IMR-90 (cell line): Measurements from ENCODE around the gene CDK6. TPM values are rescaled to one million over a fixed set of nuclear protein-coding genes. Genes with fewer than 3 reads are reported as not detected.

Experiments used
- ATAC-seq: fragments of 200-7000 bp; cut with Tn5 transposase; 2 replicates; pipeline ENCODE4 v1.9.1; 2020; ENCODE audit warnings: low read depth, mild to moderate bottlenecking, moderate library complexity
- BruUV-seq: library from RNA; stranded (reverse); fragments of 400-500 nt; replicated peaks from 2 replicates; lab custom pipeline; 2021; lab: Mats Ljungman, UMichigan
- CTCF ChIA-PET: fragments of 300-600 bp; formaldehyde crosslinking; extraction: SDS; loops from one replicate; lab custom pipeline; 2021; ENCODE audit warnings: antibody characterized with exemption; lab: Yijun Ruan, JAX
- POLR2A ChIA-PET: fragments of 300-600 bp; sonication (Branson Sonifier 250); formaldehyde crosslinking; loops from one replicate; lab custom pipeline; 2022; ENCODE audit warnings: antibody characterized with exemption; ENCODE audit not compliant: unreplicated experiment; lab: Charles Lee
- DNase-seq: peaks from one replicate; pipeline ENCODE4 v3.0.0; 2013
- H2AFZ ChIP-seq: replicated peaks from 2 replicates; pipeline ENCODE3; 2013; ENCODE audit warnings: low read length, mild to moderate bottlenecking; ENCODE audit not compliant: poor library complexity
- H2AK5ac ChIP-seq: 2 replicates; pipeline ENCODE4 v1.6.1; 2013; ENCODE audit warnings: low read depth, low read length, inconsistent platforms
- H2AK9ac ChIP-seq: replicated peaks from 2 replicates; pipeline ENCODE3; 2013; ENCODE audit warnings: mild to moderate bottlenecking, low read depth, low read length, moderate library complexity; ENCODE audit not compliant: poor library complexity
- H2BK120ac ChIP-seq: 2 replicates; pipeline ENCODE4 v1.6.1; 2013; ENCODE audit warnings: low read depth, low read length, inconsistent platforms
- H2BK15ac ChIP-seq: 3 replicates; pipeline ENCODE4 v1.6.1; 2013; ENCODE audit warnings: low read depth, low read length, inconsistent platforms
- H2BK20ac ChIP-seq: 2 replicates; pipeline ENCODE4 v1.6.1; 2013; ENCODE audit warnings: low read depth, mild to moderate bottlenecking, inconsistent platforms, low read length, moderate library complexity
- H2BK5ac ChIP-seq: 2 replicates; pipeline ENCODE4 v1.6.1; 2013; ENCODE audit warnings: mild to moderate bottlenecking, low read depth, low read length, inconsistent platforms; ENCODE audit not compliant: poor library complexity, severe bottlenecking
- H3K14ac ChIP-seq: replicated peaks from 2 replicates; pipeline ENCODE4 v1.6.1; 2013; ENCODE audit warnings: low read depth, low read length, inconsistent platforms
- H3K18ac ChIP-seq: 2 replicates; pipeline ENCODE4 v1.6.1; 2013; ENCODE audit warnings: low read depth, low read length, control low read depth
- H3K23ac ChIP-seq: 2 replicates; pipeline ENCODE4 v1.6.1; 2013; ENCODE audit warnings: low read depth, low read length, inconsistent platforms
- H3K27ac ChIP-seq: 2 replicates; pipeline ENCODE4 v1.5.1; 2013; ENCODE audit warnings: mild to moderate bottlenecking, control low read depth, low read length; ENCODE audit not compliant: insufficient read depth
- H3K27me3 ChIP-seq: 2 replicates; pipeline ENCODE4 v1.6.1; 2013; ENCODE audit warnings: low read length; ENCODE audit not compliant: control insufficient read depth, insufficient read depth
- H3K36me3 ChIP-seq: 2 replicates; pipeline ENCODE4 v1.6.1; 2013; ENCODE audit warnings: low read length, mixed read lengths; ENCODE audit not compliant: control insufficient read depth, insufficient read depth
- H3K4ac ChIP-seq: 2 replicates; pipeline ENCODE4 v1.6.1; 2013; ENCODE audit warnings: low read depth, low read length, inconsistent platforms
- H3K4me1 ChIP-seq: 2 replicates; pipeline ENCODE4 v1.6.1; 2013; ENCODE audit warnings: low read length, mixed read lengths; ENCODE audit not compliant: control insufficient read depth, insufficient read depth
- H3K4me2 ChIP-seq: 2 replicates; pipeline ENCODE4 v1.6.1; 2013; ENCODE audit warnings: low read depth, mild to moderate bottlenecking, control low read depth, low read length, moderate library complexity
- H3K4me3 ChIP-seq: 2 replicates; pipeline ENCODE4 v1.5.1; 2013; ENCODE audit warnings: low read depth, mild to moderate bottlenecking, control low read depth, low read length, moderate library complexity; ENCODE audit not compliant: insufficient read depth
- H3K56ac ChIP-seq: 2 replicates; pipeline ENCODE4 v1.6.1; 2013; ENCODE audit warnings: low read length, inconsistent platforms; ENCODE audit not compliant: insufficient read depth; ENCODE audit errors: extremely low read depth
- H3K79me1 ChIP-seq, 2 experiments: 2 replicates each; pipeline ENCODE4 v1.6.1; 2013; ENCODE audit warnings: low read length in 2 of 2, inconsistent platforms in 1 of 2, low read depth in 1 of 2
- H3K9ac ChIP-seq: 2 replicates; pipeline ENCODE4 v1.6.1; 2013; ENCODE audit warnings: low read depth, low read length, control low read depth
- H3K9me1 ChIP-seq: 2 replicates; pipeline ENCODE4 v1.6.1; 2013; ENCODE audit warnings: low read length, inconsistent platforms; ENCODE audit not compliant: insufficient read depth
- H3K9me3 ChIP-seq: 2 replicates; pipeline ENCODE4 v1.6.1; 2013; ENCODE audit warnings: low read length; ENCODE audit not compliant: control insufficient read depth, insufficient read depth
- H4K20me1 ChIP-seq: 2 replicates; pipeline ENCODE4 v1.6.1; 2013; ENCODE audit warnings: low read length, inconsistent platforms; ENCODE audit not compliant: insufficient read depth
- H4K5ac ChIP-seq: 2 replicates; pipeline ENCODE4 v1.6.1; 2013; ENCODE audit warnings: mild to moderate bottlenecking, low read depth, low read length, control low read depth
- H4K8ac ChIP-seq, 2 experiments: 2 replicates each; pipeline ENCODE4 v1.6.1; 2013; ENCODE audit warnings: low read depth in 2 of 2, low read length in 2 of 2, control low read depth in 1 of 2, inconsistent platforms in 1 of 2
- H4K91ac ChIP-seq: 2 replicates; pipeline ENCODE4 v1.6.1; 2013; ENCODE audit warnings: low read depth, low read length, inconsistent platforms; ENCODE audit not compliant: insufficient read depth
- CTCF ChIP-seq: conservative IDR thresholded peaks from 2 replicates; pipeline ENCODE4 v1.5.1; 2012; ENCODE audit warnings: mild to moderate bottlenecking, low read depth, low read length, improper control_type of control experiment
- FOS ChIP-seq: fragments of 150-350 bp; IDR thresholded peaks from 2 replicates; pipeline ENCODE4 v1.6.1; 2016; ENCODE audit warnings: low read depth, low read length
- MAFK ChIP-seq: IDR thresholded peaks from 2 replicates; pipeline ENCODE4 v1.6.1; 2012; ENCODE audit warnings: low read depth, low read length, improper control_type of control experiment
- MAZ ChIP-seq: IDR thresholded peaks from 2 replicates; pipeline ENCODE4 v1.6.1; 2012; ENCODE audit warnings: low read depth, mild to moderate bottlenecking, low read length, improper control_type of control experiment, moderate library complexity, borderline replicate concordance
- POLR2A ChIP-seq: IDR thresholded peaks from 2 replicates; pipeline ENCODE4 v1.6.1; 2012; ENCODE audit warnings: mild to moderate bottlenecking, low read depth, low read length
- USF2 ChIP-seq: fragments of 150-350 bp; IDR thresholded peaks from 2 replicates; pipeline ENCODE4 v1.6.1; 2017; ENCODE audit warnings: mild to moderate bottlenecking, antibody characterized with exemption, low read length, low read depth
- WGBS, 2 experiments: methylation state at CpG; one replicate each; pipeline versions ENCODE4 v1.1.5 to v1.1.7; 2013; ENCODE audit warnings: missing lambda C conversion rate in 2 of 2; ENCODE audit not compliant: insufficient read length in 1 of 2; ENCODE audit errors: extremely low coverage in 2 of 2; 5-methylcytosine and 5-hydroxymethylcytosine counted together
- dilution Hi-C: fragments of 300-500 bp; cut with HindIII; formaldehyde crosslinking; loops from one replicate; pipeline ENCODE4 v1.14.3; 2018; ENCODE audit warnings: low sequenced_read_pairs; ENCODE audit not compliant: unreplicated experiment
- in situ Hi-C: fragments of 300-500 bp; cut with MboI; formaldehyde crosslinking; loops from 3 replicates; pipeline ENCODE4 v1.14.3; 2019; ENCODE audit warnings: low sequenced_read_pairs, inconsistent platforms, mixed read lengths
- intact Hi-C: fragments of 100-400 bp; cut with micrococcal nuclease; formaldehyde crosslinking; loops from 2 replicates; pipeline ENCODE4 v1.10.0; 2022
- polyA plus RNA-seq, 3 experiments: library from polyadenylated mRNA; depleted of rRNA; stranded (reverse); fragments of >200 nt; gene quantifications; 2 replicates each; pipeline ENCODE4 v1.2.3, GENCODE V29; 2012; ENCODE audit warnings: low replicate concordance in 1 of 3
- total RNA-seq: library from RNA; depleted of rRNA; stranded (reverse); fragments of >200 nt; gene quantifications from 2 replicates; pipeline ENCODE4 v1.2.3, GENCODE V29; 2012

CDK6 gene
- total and polyA plus RNA-seq, 2 of the 4 experiments (the other 2 are of a cell fraction): 21.5 to 195 TPM

GRCh38 chr7:92790992-92791391 lies 45.4 kb downstream of the CDK6 start:
- WGBS, 2 experiments: no CpG with 5 or more reads among the region's 1 CpG
- H2AK9ac ChIP-seq: no peak overlapping the region
- H3K9ac ChIP-seq: no peak overlapping the region
- in situ Hi-C loops (no loop called here), dilution Hi-C loops (no loop called here), intact Hi-C loops (no loop called here)
- ChIA-PET POLR2A (no interaction called here), CTCF (no interaction called here)
- H4K8ac ChIP-seq: peak overlapping the region in 1 of 2 experiments; percentile 11; a peak in 1 of 4 replicates
- peak overlapping the region; percentile 3; the same call in 1 of the 2 replicates for H3K14ac ChIP-seq
- H3K36me3 ChIP-seq: peaks cover 5% of the 10 kb centered on the region
- no peaks in the 10 kb centered on the region for H3K27me3 ChIP-seq
- peak overlapping the region; percentile 17; the same call in 1 of the 2 replicates for H2BK20ac ChIP-seq
- H3K9me3 ChIP-seq: peaks cover 5% of the 10 kb centered on the region
- TF ChIP-seq POLR2A (no peak), USF2 (no peak), MAFK (no peak), CTCF (no peak), FOS (0 out of 2 replicates have a peak, but pooled peaks have one; percentile 7), MAZ (no peak)
- peak overlapping the region; percentile 28; the same call in 1 of the 2 replicates for H3K18ac ChIP-seq
- no peak overlapping the region for H3K4me3 ChIP-seq
- H3K56ac ChIP-seq: no peak overlapping the region
- H3K9me1 ChIP-seq: peaks cover 8% of the 10 kb centered on the region
- peaks cover 57% of the 10 kb centered on the region for H4K20me1 ChIP-seq
- H2BK5ac ChIP-seq: peak overlapping the region; percentile 64
- H4K91ac ChIP-seq: 0 out of 2 replicates have a peak overlapping the region, but pooled peaks have one; percentile 5
- H3K4me2 ChIP-seq: peak overlapping the region; percentile 10; the same call in 1 of the 2 replicates
- DNase-seq: peak; percentile 65
- no peak overlapping the region for H4K5ac ChIP-seq
- H2BK120ac ChIP-seq: no peak overlapping the region
- H3K4me1 ChIP-seq: peaks cover 18% of the 10 kb centered on the region
- ATAC-seq: peak; percentile 59
- H3K23ac ChIP-seq: 0 out of 2 replicates have a peak overlapping the region, but pooled peaks have one; percentile 13
- H3K79me1 ChIP-seq: peaks cover 5 to 56% of the 10 kb centered on the region in 2 experiments; a peak in 3 of 4 replicates
- H2BK15ac ChIP-seq: no peak overlapping the region
- H2AK5ac ChIP-seq: no peak overlapping the region
- no TSS peak for BruUV-seq
- H2AFZ ChIP-seq: no peak overlapping the region
- no peak overlapping the region for H3K4ac ChIP-seq
- H3K27ac ChIP-seq: no peak overlapping the region
